AG10803 (cell line): ENCODE measurements around the gene ASB6.
"Not testable (repeated sequence)": the region's sequence is repeated elsewhere in the genome, so short reads cannot be mapped to it uniquely, and the experiment has no call there.

ENCODE experiments used
- DNase-seq: peaks from one replicate; pipeline ENCODE4 v3.0.0; 2010; ENCODE audit warnings: low read depth
- H3K4me3 ChIP-seq: 2 replicates; pipeline ENCODE4 v1.5.1; 2011; ENCODE audit warnings: mild to moderate bottlenecking, low read length, control low read depth
- CTCF ChIP-seq: conservative IDR thresholded peaks from 2 replicates; pipeline ENCODE4 v1.5.1; 2011; ENCODE audit warnings: mild to moderate bottlenecking, low read length, control low read depth, inconsistent platforms

Gene ASB6

GRCh38 chr9:129664746-129665388 is 22.9 kb upstream of the ASB6 start:
- peak overlapping the region; percentile 85 for H3K4me3 ChIP-seq
- no peak for TF ChIP-seq CTCF
- no peak for DNase-seq

- H3K4me3 ChIP-seq, DNase-seq: not testable (repeated sequence)
Observed at GRCh38 chr9:129662239-129662638, 20.3 kb upstream of the ASB6 start.

GRCh38 chr9:129661029-129661428 is 19.1 kb upstream of the ASB6 start:
- DNase-seq: no peak
- TF ChIP-seq CTCF: no peak
- H3K4me3 ChIP-seq: no peak overlapping the region

- DNase-seq: peak; percentile 52
- H3K4me3 ChIP-seq: no peak overlapping the region
- no peak for TF ChIP-seq CTCF
Observed at GRCh38 chr9:129656795-129657390, 14.9 kb upstream of the ASB6 start.

- no peak for TF ChIP-seq CTCF
- DNase-seq: no peak
- no peak overlapping the region for H3K4me3 ChIP-seq
Observed at GRCh38 chr9:129655696-129656095, 13.7 kb upstream of the ASB6 start.

- no peak for TF ChIP-seq CTCF
- no peak for DNase-seq
- H3K4me3 ChIP-seq: no peak overlapping the region
Observed at GRCh38 chr9:129655154-129655553, 13.2 kb upstream of the ASB6 start.

GRCh38 chr9:129654554-129655040 is 12.6 kb upstream of the ASB6 start:
- DNase-seq: no peak
- H3K4me3 ChIP-seq: no peak overlapping the region
- no peak for TF ChIP-seq CTCF
